Thyroid gland (tissue), 4 donors: ENCODE measurements around the gene EFCAB5. TPM values are rescaled to one million over a fixed set of nuclear protein-coding genes. Genes with fewer than 3 reads are reported as not detected.
"Not testable (repeated sequence)": the region's sequence is repeated elsewhere in the genome, so short reads cannot be mapped to it uniquely, and the experiment has no call there.

Source experiments
- DNase-seq, 2 donors: peaks; one replicate each; pipeline ENCODE4 v3.0.0-alpha.2; 2019
- H3K27ac ChIP-seq, 3 donors: fragments of 200-600 bp; sonication (generic); 1 replicate in 2 of 3; 2 replicates in 1 of 3; pipeline ENCODE4 v1.5.1; 2016 to 2019; ENCODE audit warnings: mild to moderate bottlenecking in 1 of 3, moderate library complexity in 1 of 3
- H3K27me3 ChIP-seq: fragments of 200-600 bp; sonication (generic); one replicate; pipeline ENCODE4 v1.5.1; 2019
- H3K36me3 ChIP-seq, 2 donors: fragments of 200-600 bp; sonication (generic); one replicate each; pipeline ENCODE4 v1.5.1; 2016 to 2019
- H3K4me1 ChIP-seq, 2 donors: fragments of 200-600 bp; sonication (generic); one replicate each; pipeline ENCODE4 v1.5.1; 2017 to 2019
- H3K4me3 ChIP-seq, 3 donors: fragments of 200-600 bp; sonication (generic); replicated peaks in 1 of 3; 1 replicate in 2 of 3; 2 replicates in 1 of 3; pipeline ENCODE4 v1.5.1; 2016; ENCODE audit warnings: mild to moderate bottlenecking in 1 of 3
- H3K9me3 ChIP-seq: fragments of 200-600 bp; sonication (generic); one replicate; pipeline ENCODE4 v1.5.1; 2017
- POLR2A ChIP-seq, 2 donors: fragments of 450-650 bp; IDR thresholded peaks; one replicate each; pipeline ENCODE4 v1.6.1; 2017; ENCODE audit warnings: antibody characterized with exemption in 2 of 2, mild to moderate bottlenecking in 2 of 2, moderate library complexity in 1 of 2
- WGBS, 2 donors: methylation state at CpG; one replicate each; pipeline ENCODE4 v1.1.5; 2017; 5-methylcytosine and 5-hydroxymethylcytosine counted together
- intact Hi-C: fragments of 100-400 bp; cut with DNase I; formaldehyde crosslinking; loops from one replicate; pipeline ENCODE4 v1.15.1; 2023
- total RNA-seq, 4 donors: library from RNA; depleted of rRNA; stranded (reverse); fragments of >200 nt; gene quantifications; one replicate each; pipeline ENCODE4 v1.2.3, GENCODE V29; 2016
- TF ChIP-seq, protein P1 (sequence below), 6 experiments: fragments of 200-600 bp in 3 of 6; fragments of 450-650 bp in 3 of 6; sonication (generic) in 3 of 6; IDR thresholded peaks; one replicate each; pipeline ENCODE4 v1.5.1; 2016 to 2019; ENCODE audit warnings: antibody characterized with exemption in 6 of 6, mild to moderate bottlenecking in 2 of 6, inconsistent platforms in 1 of 6, moderate library complexity in 1 of 6

Gene EFCAB5
- total RNA-seq, 4 donors from 2014 or later, result 0.56 to 0.98 TPM; not detected in 2

DNA sequence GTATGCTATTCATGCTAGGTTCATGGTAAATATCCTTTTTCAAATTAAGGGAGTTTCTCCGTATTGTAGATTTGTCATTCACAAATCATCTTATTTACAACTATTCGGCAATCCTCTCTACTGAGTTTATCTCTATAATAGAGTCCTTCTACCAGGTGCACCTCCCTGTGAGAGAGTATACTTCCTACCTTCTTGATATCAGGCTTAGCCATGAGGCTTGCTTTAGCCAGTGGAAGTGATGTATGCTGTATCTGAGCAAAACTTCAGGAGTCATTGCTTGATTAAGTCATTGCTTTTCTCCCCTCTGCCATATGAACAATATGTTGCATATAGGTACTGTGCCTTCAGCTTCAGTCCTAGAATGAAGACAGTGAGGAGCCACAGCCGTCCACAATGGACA lies 195.7 kb downstream of the EFCAB5 start:
- DNase-seq, result no peak
- no peaks in the 10 kb centered on the region for H3K9me3 ChIP-seq
- TF ChIP-seq, protein P1, sequence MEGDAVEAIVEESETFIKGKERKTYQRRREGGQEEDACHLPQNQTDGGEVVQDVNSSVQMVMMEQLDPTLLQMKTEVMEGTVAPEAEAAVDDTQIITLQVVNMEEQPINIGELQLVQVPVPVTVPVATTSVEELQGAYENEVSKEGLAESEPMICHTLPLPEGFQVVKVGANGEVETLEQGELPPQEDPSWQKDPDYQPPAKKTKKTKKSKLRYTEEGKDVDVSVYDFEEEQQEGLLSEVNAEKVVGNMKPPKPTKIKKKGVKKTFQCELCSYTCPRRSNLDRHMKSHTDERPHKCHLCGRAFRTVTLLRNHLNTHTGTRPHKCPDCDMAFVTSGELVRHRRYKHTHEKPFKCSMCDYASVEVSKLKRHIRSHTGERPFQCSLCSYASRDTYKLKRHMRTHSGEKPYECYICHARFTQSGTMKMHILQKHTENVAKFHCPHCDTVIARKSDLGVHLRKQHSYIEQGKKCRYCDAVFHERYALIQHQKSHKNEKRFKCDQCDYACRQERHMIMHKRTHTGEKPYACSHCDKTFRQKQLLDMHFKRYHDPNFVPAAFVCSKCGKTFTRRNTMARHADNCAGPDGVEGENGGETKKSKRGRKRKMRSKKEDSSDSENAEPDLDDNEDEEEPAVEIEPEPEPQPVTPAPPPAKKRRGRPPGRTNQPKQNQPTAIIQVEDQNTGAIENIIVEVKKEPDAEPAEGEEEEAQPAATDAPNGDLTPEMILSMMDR (IDR thresholded peaks at IDR 0.05), result no peak
- TF ChIP-seq POLR2A (IDR thresholded peaks at IDR 0.05), result no peak
- H3K27ac ChIP-seq, result no peak overlapping the region
- no peaks in the 10 kb centered on the region for H3K4me1 ChIP-seq
- H3K4me3 ChIP-seq, result no peak overlapping the region
- 96 to 97% methylated on average over 3 of the region's 3 CpGs for WGBS, 2 donors
- no peaks in the 10 kb centered on the region for H3K27me3 ChIP-seq
- no peaks in the 10 kb centered on the region for H3K36me3 ChIP-seq
- intact Hi-C loops, result no loop called here

- H3K4me1 ChIP-seq, intact Hi-C loops, H3K27ac ChIP-seq, H3K4me3 ChIP-seq, H3K36me3 ChIP-seq, H3K27me3 ChIP-seq, H3K9me3 ChIP-seq, DNase-seq: not testable (repeated sequence)
- WGBS, 2 donors, result 96 to 97% methylated on average over 6 of the region's 6 CpGs
Observed at GRCh38 chr17:30147860-30148259, 206.4 kb downstream of the EFCAB5 start.

GRCh38 chr17:30148376-30148775 lies 206.9 kb downstream of the EFCAB5 start:
- WGBS, 2 donors, result 89 to 100% methylated on average over 1 of the region's 1 CpG
- intact Hi-C loops, result no loop called here
- H3K4me3 ChIP-seq, result no peak overlapping the region
- H3K36me3 ChIP-seq, result no peaks in the 10 kb centered on the region
- no peaks in the 10 kb centered on the region for H3K9me3 ChIP-seq
- TF ChIP-seq, protein P1 (IDR thresholded peaks at IDR 0.05), result no peak
- no peak for TF ChIP-seq POLR2A (IDR thresholded peaks at IDR 0.05)
- H3K4me1 ChIP-seq, result peaks cover 0 to 4% of the 10 kb centered on the region in 2 donors
- no peaks in the 10 kb centered on the region for H3K27me3 ChIP-seq
- DNase-seq, result no peak
- no peak overlapping the region for H3K27ac ChIP-seq

- WGBS, 2 donors, result 95 to 97% methylated on average over 4 of the region's 4 CpGs
- Histone ChIP-seq H3K4me1 (no peaks in the 10 kb centered on the region), H3K36me3 (no peaks in the 10 kb centered on the region), H3K27ac (no peak overlapping the region), H3K9me3 (no peaks in the 10 kb centered on the region), H3K27me3 (no peaks in the 10 kb centered on the region), H3K4me3 (no peak overlapping the region)
- no peak for DNase-seq
- intact Hi-C loops, result no loop called here
- TF ChIP-seq POLR2A (IDR thresholded peaks at IDR 0.05), result no peak
- TF ChIP-seq, protein P1 (IDR thresholded peaks at IDR 0.05), result no peak
Observed at GRCh38 chr17:30151471-30151870, 210.0 kb downstream of the EFCAB5 start.

- Histone ChIP-seq H3K36me3 (no peaks in the 10 kb centered on the region), H3K4me3 (no peak overlapping the region), H3K27ac (no peak overlapping the region), H3K9me3 (no peaks in the 10 kb centered on the region), H3K4me1 (no peaks in the 10 kb centered on the region), H3K27me3 (no peaks in the 10 kb centered on the region)
- no peak for DNase-seq
- intact Hi-C loops, result no loop called here
- TF ChIP-seq POLR2A (IDR thresholded peaks at IDR 0.05), result no peak
- TF ChIP-seq, protein P1 (IDR thresholded peaks at IDR 0.05), result no peak
Observed at GRCh38 chr17:30153463-30153862, 212.0 kb downstream of the EFCAB5 start.

DNA sequence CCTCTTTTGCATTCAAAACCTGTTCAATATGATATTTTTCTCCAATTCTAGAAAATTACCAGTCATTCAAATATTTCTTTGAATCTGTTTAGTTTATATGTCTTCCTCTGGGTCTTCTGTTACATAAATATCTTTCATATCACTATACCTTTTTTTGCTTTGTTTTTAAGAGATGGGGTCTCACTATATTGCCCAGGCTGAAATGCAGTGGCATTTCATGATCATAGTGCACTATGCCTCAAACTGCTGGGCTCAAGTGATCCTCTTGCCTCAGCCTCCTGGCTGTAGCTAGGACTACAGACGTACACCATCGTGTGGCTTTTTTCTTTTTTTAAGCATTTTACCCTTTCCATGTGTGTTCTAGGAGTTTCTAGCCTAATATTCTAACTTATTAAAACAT lies 214.0 kb downstream of the EFCAB5 start:
- Histone ChIP-seq H3K27ac (no peak overlapping the region), H3K9me3 (no peaks in the 10 kb centered on the region), H3K4me3 (no peak overlapping the region), H3K36me3 (no peaks in the 10 kb centered on the region), H3K27me3 (no peaks in the 10 kb centered on the region), H3K4me1 (no peaks in the 10 kb centered on the region)
- TF ChIP-seq, protein P1 (IDR thresholded peaks at IDR 0.05), result no peak
- no peak for TF ChIP-seq POLR2A (IDR thresholded peaks at IDR 0.05)
- intact Hi-C loops, result no loop called here
- 94 to 97% methylated on average over 2 of the region's 2 CpGs for WGBS, 2 donors
- no peak for DNase-seq
